ENCODE data around the gene HSF4. TPM values are rescaled to one million over a fixed set of nuclear protein-coding genes. Genes with fewer than 3 reads are reported as not detected.
"Not testable (repeated sequence)": the region's sequence is repeated elsewhere in the genome, so short reads cannot be mapped to it uniquely, and the experiment has no call there.

The HSF4 gene, protein sequence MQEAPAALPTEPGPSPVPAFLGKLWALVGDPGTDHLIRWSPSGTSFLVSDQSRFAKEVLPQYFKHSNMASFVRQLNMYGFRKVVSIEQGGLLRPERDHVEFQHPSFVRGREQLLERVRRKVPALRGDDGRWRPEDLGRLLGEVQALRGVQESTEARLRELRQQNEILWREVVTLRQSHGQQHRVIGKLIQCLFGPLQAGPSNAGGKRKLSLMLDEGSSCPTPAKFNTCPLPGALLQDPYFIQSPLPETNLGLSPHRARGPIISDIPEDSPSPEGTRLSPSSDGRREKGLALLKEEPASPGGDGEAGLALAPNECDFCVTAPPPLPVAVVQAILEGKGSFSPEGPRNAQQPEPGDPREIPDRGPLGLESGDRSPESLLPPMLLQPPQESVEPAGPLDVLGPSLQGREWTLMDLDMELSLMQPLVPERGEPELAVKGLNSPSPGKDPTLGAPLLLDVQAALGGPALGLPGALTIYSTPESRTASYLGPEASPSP
- total RNA-seq (10 to 100 TPM in 1 of 2 experiments, 1 to 10 TPM in 1; 9.7 to 14.8 TPM), polyA plus RNA-seq (not detected), total RNA-seq (0.49 to 2.5 (median 0.76) reads per million in 6 experiments)

DNA sequence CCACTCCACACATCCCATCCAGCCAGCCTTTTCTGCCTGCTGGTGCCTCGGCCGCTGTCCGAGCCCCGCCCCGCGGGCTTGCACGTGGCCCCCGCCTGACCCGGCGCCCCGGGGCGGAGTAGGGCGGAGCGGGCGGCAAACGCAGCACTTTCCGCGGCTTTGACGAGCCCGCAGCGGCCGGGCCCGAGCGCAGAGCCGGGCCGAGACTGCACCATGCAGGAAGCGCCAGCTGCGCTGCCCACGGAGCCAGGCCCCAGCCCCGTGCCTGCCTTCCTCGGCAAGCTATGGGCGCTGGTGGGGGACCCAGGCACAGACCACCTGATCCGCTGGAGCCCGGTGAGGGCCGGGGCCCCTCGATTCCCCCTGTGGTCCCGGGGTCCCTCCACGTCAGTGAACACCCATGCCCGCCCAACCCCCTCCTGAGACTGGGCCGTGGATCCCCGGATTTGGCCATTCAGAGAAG is at the start of gene HSF4:
Gene HSF4 (plus strand): TSS at position 147 of the 463 bp plus-strand sequence. CDS start 67 bp downstream, at position 214.
- no peaks in the 10 kb centered on the region for H3K9me3 Mint-ChIP-seq
- peaks cover 14 to 78% (median 34%) of the 10 kb centered on the region in 5 donors for H3K27me3 Mint-ChIP-seq
- peaks cover 8 to 40% (median 22%) of the 10 kb centered on the region in 4 donors for H3K4me1 Mint-ChIP-seq

GRCh38 chr16:67114793-67115192 is 49.8 kb upstream of the HSF4 start:
- H3K36me3 Mint-ChIP-seq, result peaks cover 0 to 17% (median 3%) of the 10 kb centered on the region in 3 donors
- H3K9me3 Mint-ChIP-seq, result no peaks in the 10 kb centered on the region
- DNase-seq (no peak), ATAC-seq (no peak)
- peak overlapping the region in 6 of 10 donors; percentile 16 to 48 (median 28) for H3K27ac Mint-ChIP-seq
- peaks cover 23 to 58% (median 42%) of the 10 kb centered on the region in 4 donors for H3K4me1 Mint-ChIP-seq
- H3K4me3 Mint-ChIP-seq, result no peak overlapping the region
- no peaks in the 10 kb centered on the region for H3K27me3 Mint-ChIP-seq
- POLR2A ChIA-PET, result no interaction called here

More for the DNA sequence above, at the start of gene HSF4:
- ATAC-seq (no peak), DNase-seq (no peak)
- Mint-ChIP-seq H3K36me3 (peaks cover 0 to 8% (median 0%) of the 10 kb centered on the region in 3 donors), H3K27ac (peak within 1 kb of the TSS in 1 of 10 donors; percentile 59), H3K4me3 (peak within 1 kb of the TSS; percentile 36 to 74 (median 56))
- POLR2A ChIA-PET, result interaction anchor here (1.6 kb wide), 1 partner anchor 11 kb away, joined by 3 read pairs; no protein-coding TSS in a partner anchor

DNA sequence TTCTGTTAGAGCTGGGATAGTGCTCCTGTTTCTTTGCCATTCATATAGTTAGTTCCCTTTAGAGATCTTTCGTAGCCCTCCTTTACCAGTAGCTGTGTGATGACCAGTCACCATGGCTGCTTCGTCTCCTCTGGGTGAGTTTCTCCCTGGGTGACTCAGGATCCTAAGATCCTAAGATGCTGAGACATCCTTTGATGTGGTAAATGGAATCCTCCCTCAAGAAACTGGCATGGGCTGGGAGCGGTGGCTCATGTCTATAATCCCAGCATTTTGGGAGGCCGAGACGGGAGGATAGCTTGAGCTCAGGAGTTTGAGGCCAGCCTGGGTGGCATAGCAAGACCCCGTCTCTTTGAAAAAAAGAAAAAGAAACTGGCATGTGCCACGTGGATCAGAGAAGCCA is 48.9 kb upstream of the HSF4 start:
- no peaks in the 10 kb centered on the region for H3K9me3 Mint-ChIP-seq
- DNase-seq (no peak), ATAC-seq (no peak)
- H3K4me3 Mint-ChIP-seq, result no peak overlapping the region
- peak overlapping the region in 1 of 10 donors; percentile 21 for H3K27ac Mint-ChIP-seq
- POLR2A ChIA-PET, result interaction anchor here (0.7 kb wide), 1 partner anchor 9 kb away, joined by 4 read pairs; no protein-coding TSS in a partner anchor
- H3K36me3 Mint-ChIP-seq, result peaks cover 2 to 24% (median 6%) of the 10 kb centered on the region in 3 donors
- H3K4me1 Mint-ChIP-seq, result peaks cover 19 to 56% (median 35%) of the 10 kb centered on the region in 4 donors
- H3K27me3 Mint-ChIP-seq, result no peaks in the 10 kb centered on the region

DNA sequence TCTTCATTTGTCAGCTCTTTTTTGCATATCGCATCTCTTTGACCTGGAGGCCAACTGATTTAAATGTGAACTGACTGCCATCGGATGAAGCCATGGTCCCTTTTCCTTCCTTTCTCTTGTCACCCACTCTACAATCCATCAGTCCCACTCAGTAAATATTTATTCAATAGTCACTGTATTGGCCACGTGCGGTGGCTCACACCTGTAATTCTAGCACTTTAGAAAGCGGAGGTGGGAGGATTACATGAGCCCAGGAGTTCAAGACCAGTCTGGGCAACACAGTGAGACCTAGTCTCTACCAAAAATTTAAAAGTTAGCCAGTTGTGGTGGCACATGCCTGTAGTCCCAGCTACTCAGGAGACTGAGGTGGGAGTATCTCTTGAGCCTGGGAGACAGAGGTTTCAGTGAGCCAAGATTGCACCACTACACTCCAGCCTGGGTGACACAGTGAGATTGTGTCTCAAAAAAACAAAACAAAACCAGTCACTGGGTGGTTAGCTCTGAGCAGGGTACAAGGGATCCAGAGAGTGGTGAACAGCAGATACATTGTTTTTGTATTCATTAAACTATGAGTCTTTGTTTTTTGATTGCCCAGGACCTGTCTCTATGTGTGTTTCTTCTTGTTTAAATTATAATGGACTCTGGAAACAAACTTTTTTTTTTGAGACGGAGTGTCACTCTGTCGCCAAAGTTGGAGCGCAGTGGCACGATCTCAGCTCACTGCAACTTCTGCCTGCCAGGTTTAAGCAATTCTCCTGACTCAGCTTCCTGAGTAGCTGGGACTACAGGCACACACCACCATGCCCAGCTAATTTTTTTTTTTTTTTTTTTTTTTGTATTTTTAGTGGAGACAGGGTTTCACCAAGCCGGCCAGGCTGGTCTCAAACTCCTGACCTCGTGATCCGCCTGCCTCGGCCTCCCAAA is 47.9 kb upstream of the HSF4 start:
- Mint-ChIP-seq H3K4me1 (peaks cover 14 to 46% (median 28%) of the 10 kb centered on the region in 4 donors), H3K27me3 (no peaks in the 10 kb centered on the region), H3K9me3 (no peaks in the 10 kb centered on the region), H3K36me3 (peaks cover 5 to 29% (median 6%) of the 10 kb centered on the region in 3 donors), H3K27ac (peak overlapping the region in 6 of 10 donors; percentile 19 to 63 (median 40)), H3K4me3 (no peak overlapping the region)
- no peak for DNase-seq
- POLR2A ChIA-PET, result interaction anchor here (0.7 kb wide), 1 partner anchor 50 kb away, joined by 5 read pairs; no protein-coding TSS in a partner anchor
- ATAC-seq, result no peak

DNA sequence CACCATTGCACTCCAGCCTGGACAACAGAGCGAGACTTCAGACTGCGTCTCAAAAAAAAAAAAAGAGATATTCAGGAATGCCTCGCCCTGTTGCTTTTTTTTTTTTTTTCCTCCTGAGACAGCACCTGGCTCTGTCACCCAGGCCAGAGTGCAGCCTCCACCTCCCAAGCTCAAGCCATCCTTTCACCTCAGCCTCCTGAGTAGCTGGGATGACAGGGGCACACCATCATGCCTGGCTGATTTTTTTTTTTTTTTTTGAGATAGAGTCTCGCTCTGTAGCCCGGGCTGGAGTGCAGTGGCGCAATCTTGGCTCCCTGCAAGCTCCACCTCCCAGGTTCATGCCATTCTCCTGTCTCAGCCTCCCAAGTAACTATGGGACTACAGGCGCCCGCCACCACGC is 46.8 kb upstream of the HSF4 start:
- POLR2A ChIA-PET, result interaction anchor here (0.7 kb wide), 2 partner anchors 51 to 60 kb away, joined by 5 to 6 read pairs; no protein-coding TSS in a partner anchor
- no peaks in the 10 kb centered on the region for H3K27me3 Mint-ChIP-seq
- H3K9me3 Mint-ChIP-seq, result no peaks in the 10 kb centered on the region

GRCh38 chr16:67120025-67120424 is 44.5 kb upstream of the HSF4 start:
- Mint-ChIP-seq H3K9me3 (no peaks in the 10 kb centered on the region), H3K27me3 (no peaks in the 10 kb centered on the region), H3K36me3 (peaks cover 5 to 55% (median 11%) of the 10 kb centered on the region in 3 donors), H3K27ac (peak overlapping the region in 1 of 10 donors; percentile 62), H3K4me1 (peaks cover 2 to 21% (median 5%) of the 10 kb centered on the region in 4 donors), H3K4me3 (no peak overlapping the region)
- ATAC-seq (no peak), DNase-seq (no peak)
- POLR2A ChIA-PET, result no interaction called here

More for the DNA sequence above, 46.8 kb upstream of the HSF4 start:
- H3K27ac Mint-ChIP-seq, result no peak overlapping the region
- ATAC-seq, result no peak
- no peak for DNase-seq
- peaks cover 5 to 38% (median 9%) of the 10 kb centered on the region in 3 donors for H3K36me3 Mint-ChIP-seq
- H3K4me3 Mint-ChIP-seq, result no peak overlapping the region
- H3K4me1 Mint-ChIP-seq, result peaks cover 10 to 36% (median 18%) of the 10 kb centered on the region in 4 donors

DNA sequence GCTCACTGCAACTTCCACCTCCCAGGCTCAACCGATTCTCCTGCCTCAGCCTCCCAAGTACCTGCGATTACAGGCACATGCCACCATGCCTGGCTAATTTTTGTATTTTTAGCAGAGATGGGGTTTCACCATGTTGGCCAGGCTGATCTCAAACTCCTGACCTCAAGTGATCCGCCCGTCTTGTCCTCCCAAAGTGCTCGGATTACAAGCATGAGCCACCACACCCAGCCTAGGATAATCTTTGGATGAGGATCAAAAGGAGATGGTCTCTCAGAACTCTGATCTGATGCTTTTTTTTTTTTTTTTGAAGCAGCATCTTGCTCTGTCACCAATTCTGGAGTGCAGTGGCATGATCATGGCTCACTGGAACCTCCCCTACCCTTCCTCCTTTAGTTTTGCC is 41.7 kb upstream of the HSF4 start:
- peaks cover 10 to 77% (median 17%) of the 10 kb centered on the region in 3 donors for H3K36me3 Mint-ChIP-seq
- H3K9me3 Mint-ChIP-seq, H3K4me1 Mint-ChIP-seq, POLR2A ChIA-PET, ATAC-seq, H3K27me3 Mint-ChIP-seq, H3K4me3 Mint-ChIP-seq, DNase-seq, H3K27ac Mint-ChIP-seq: not testable (repeated sequence)

DNA sequence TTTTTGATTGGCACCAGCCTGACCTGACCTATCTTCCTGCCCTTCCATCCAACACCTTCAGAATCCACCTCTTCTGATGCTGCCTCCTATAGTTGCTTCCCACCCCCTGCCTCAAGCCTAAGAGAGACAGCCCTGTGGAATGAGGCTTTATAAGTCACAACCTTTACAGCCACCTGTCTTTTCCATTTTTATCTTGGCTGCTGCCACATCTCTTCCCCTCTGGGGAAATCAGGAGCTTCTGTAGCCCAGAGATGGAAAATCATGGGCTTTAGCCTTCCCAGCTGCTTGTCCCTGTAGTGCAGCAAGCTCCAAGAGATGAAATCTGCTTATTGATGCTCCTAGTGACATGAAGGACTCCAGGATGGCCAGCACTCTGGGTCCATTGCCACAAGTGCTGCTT is 36.1 kb upstream of the HSF4 start:
- Mint-ChIP-seq H3K9me3 (no peaks in the 10 kb centered on the region), H3K27me3 (no peaks in the 10 kb centered on the region), H3K36me3 (peaks cover 11 to 87% (median 26%) of the 10 kb centered on the region in 3 donors), H3K4me3 (no peak overlapping the region), H3K27ac (peak overlapping the region in 1 of 10 donors; percentile 15), H3K4me1 (peaks cover 0 to 7% (median 0%) of the 10 kb centered on the region in 4 donors)
- ATAC-seq (no peak), DNase-seq (no peak)
- POLR2A ChIA-PET, result no interaction called here

DNA sequence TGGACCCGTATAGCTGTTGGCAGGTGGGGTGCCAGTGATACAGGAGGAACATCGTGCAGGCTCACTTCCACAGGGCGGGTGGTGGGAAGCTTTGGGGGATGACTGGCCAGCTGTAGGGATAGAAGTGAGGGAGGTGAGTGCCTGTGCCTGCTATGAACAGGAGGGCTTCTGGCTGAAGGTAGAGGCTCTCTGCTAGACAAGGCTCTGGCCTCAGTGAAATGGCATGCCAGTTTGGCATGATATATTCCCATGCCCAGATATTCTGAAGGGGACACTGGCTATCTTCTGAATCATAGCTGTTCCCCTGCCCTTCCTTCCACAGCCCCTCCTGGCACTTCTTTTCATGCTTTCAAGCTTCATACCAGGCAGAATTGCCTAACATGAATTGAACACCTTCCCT is 35.7 kb upstream of the HSF4 start:
- Mint-ChIP-seq H3K4me3 (no peak overlapping the region), H3K9me3 (no peaks in the 10 kb centered on the region), H3K27me3 (no peaks in the 10 kb centered on the region), H3K4me1 (peaks cover 0 to 7% (median 0%) of the 10 kb centered on the region in 4 donors), H3K36me3 (peaks cover 11 to 87% (median 24%) of the 10 kb centered on the region in 3 donors), H3K27ac (no peak overlapping the region)
- DNase-seq, result no peak
- POLR2A ChIA-PET, result interaction anchor here (0.6 kb wide), 1 partner anchor 12 kb away, joined by 3 read pairs; no protein-coding TSS in a partner anchor
- no peak for ATAC-seq

DNA sequence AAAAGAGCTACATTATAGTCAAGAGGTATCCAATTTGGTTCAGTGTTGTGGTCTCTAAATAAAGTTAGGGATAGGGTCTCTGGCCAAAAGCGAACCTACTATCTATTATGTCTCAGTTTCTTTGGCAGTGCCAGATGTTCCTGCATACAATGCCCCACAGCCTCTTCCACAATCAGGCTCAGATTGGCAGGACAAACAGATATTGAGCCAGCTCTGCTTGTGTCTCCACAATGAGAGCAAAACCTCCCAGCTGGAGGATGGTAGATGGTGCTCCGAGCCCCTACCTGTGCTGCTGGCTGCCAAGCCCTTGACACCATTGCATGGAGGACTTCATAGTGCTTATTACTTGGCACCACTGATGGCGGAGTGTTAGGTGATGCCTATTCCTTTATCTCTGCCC is 35.1 kb upstream of the HSF4 start:
- H3K27me3 Mint-ChIP-seq, result no peaks in the 10 kb centered on the region
- no peak overlapping the region for H3K27ac Mint-ChIP-seq
- H3K4me3 Mint-ChIP-seq, result no peak overlapping the region
- DNase-seq, result no peak
- peaks cover 0 to 7% (median 0%) of the 10 kb centered on the region in 4 donors for H3K4me1 Mint-ChIP-seq
- H3K36me3 Mint-ChIP-seq, result peaks cover 11 to 87% (median 28%) of the 10 kb centered on the region in 3 donors
- POLR2A ChIA-PET, result interaction anchor here (0.6 kb wide), 1 partner anchor 11 kb away, joined by 3 read pairs; no protein-coding TSS in a partner anchor
- ATAC-seq, result no peak
- no peaks in the 10 kb centered on the region for H3K9me3 Mint-ChIP-seq

- H3K27me3 Mint-ChIP-seq, result no peaks in the 10 kb centered on the region
- no peak for DNase-seq
- no peaks in the 10 kb centered on the region for H3K4me1 Mint-ChIP-seq
- H3K27ac Mint-ChIP-seq, result no peak overlapping the region
- H3K9me3 Mint-ChIP-seq, result no peaks in the 10 kb centered on the region
- no peak for ATAC-seq
- peaks cover 0 to 93% (median 60%) of the 10 kb centered on the region in 3 donors for H3K36me3 Mint-ChIP-seq
- POLR2A ChIA-PET, result no interaction called here
- H3K4me3 Mint-ChIP-seq, result no peak overlapping the region
Observed at GRCh38 chr16:67137605-67138004, 26.9 kb upstream of the HSF4 start.

GRCh38 chr16:67141391-67141790 is 23.2 kb upstream of the HSF4 start:
- Mint-ChIP-seq H3K27ac (no peak overlapping the region), H3K4me1 (no peaks in the 10 kb centered on the region), H3K9me3 (no peaks in the 10 kb centered on the region), H3K27me3 (peaks cover 0 to 3% (median 0%) of the 10 kb centered on the region in 5 donors), H3K4me3 (no peak overlapping the region), H3K36me3 (peaks cover 3 to 94% (median 72%) of the 10 kb centered on the region in 3 donors)
- DNase-seq, result no peak
- ATAC-seq, result no peak
- POLR2A ChIA-PET, result no interaction called here
